ENCODE data around the gene FHOD3. TPM values are rescaled to one million over a fixed set of nuclear protein-coding genes. Genes with fewer than 3 reads are reported as not detected.

Gene FHOD3
- total and polyA plus RNA-seq, 2 of the 4 experiments (the other 2 are of a cell fraction), result 14.6 to 16.0 TPM

- H2AK9ac ChIP-seq (replicated peaks; ENCODE audit: low read depth, low read length, poor library complexity), result no peak overlapping the region
- in situ Hi-C loops (cut with MboI; ENCODE audit: low sequenced_read_pairs) (no loop called here), dilution Hi-C loops (cut with HindIII; ENCODE audit: low sequenced_read_pairs, unreplicated experiment) (no loop called here), intact Hi-C loops (cut with micrococcal nuclease) (loop anchor here (10.0 kb wide), 1 partner anchor 566 kb away; no protein-coding TSS in a partner anchor)
- H3K9ac ChIP-seq (ENCODE audit: low read depth, low read length), result no peak overlapping the region
- H3K14ac ChIP-seq (replicated peaks; ENCODE audit: low read depth, low read length), result no peak overlapping the region
- WGBS, 2 experiments (ENCODE audit: extremely low coverage in 2 of 2, insufficient read length in 1 of 2), result 81% methylated on average over 6 of the region's 7 CpGs; no CpG with 5 or more reads in 1 of the 2 experiments
- peaks cover 6% of the 10 kb centered on the region for H3K4me1 ChIP-seq (ENCODE audit: control insufficient read depth, insufficient read depth, low read length)
- no peak overlapping the region for H2BK15ac ChIP-seq (ENCODE audit: low read depth, low read length)
- no peak overlapping the region for H4K91ac ChIP-seq (ENCODE audit: insufficient read depth, low read depth, low read length)
- no peak overlapping the region for H3K4me2 ChIP-seq (ENCODE audit: low read depth, low read length)
- ChIA-PET POLR2A (ENCODE audit: unreplicated experiment) (no interaction called here), CTCF (no interaction called here)
- H2AK5ac ChIP-seq (ENCODE audit: low read depth, low read length), result no peak overlapping the region
- peaks cover 17% of the 10 kb centered on the region for H3K9me1 ChIP-seq (ENCODE audit: insufficient read depth, low read length)
- no TSS peak for BruUV-seq (replicated peaks)
- H4K8ac ChIP-seq (ENCODE audit: low read depth in 2 of 2, low read length in 2 of 2), result no peak overlapping the region
- H3K9me3 ChIP-seq (ENCODE audit: control insufficient read depth, insufficient read depth, low read length), result no peaks in the 10 kb centered on the region
- H3K4ac ChIP-seq (ENCODE audit: low read depth, low read length), result no peak overlapping the region
- no peak overlapping the region for H4K5ac ChIP-seq (ENCODE audit: low read depth, low read length)
- no peak for ATAC-seq (ENCODE audit: low read depth)
- no peak overlapping the region for H3K27ac ChIP-seq (ENCODE audit: insufficient read depth, low read length)
- no peak overlapping the region for H2BK120ac ChIP-seq (ENCODE audit: low read depth, low read length)
- no peaks in the 10 kb centered on the region for H4K20me1 ChIP-seq (ENCODE audit: insufficient read depth, low read length)
- H3K23ac ChIP-seq (ENCODE audit: low read depth, low read length), result no peak overlapping the region
- no peak overlapping the region for H3K56ac ChIP-seq (ENCODE audit: extremely low read depth, insufficient read depth, low read length)
- no peak overlapping the region for H2AFZ ChIP-seq (replicated peaks; ENCODE audit: low read length, poor library complexity)
- H3K36me3 ChIP-seq (ENCODE audit: control insufficient read depth, insufficient read depth, low read length), result peaks cover 2% of the 10 kb centered on the region; the same call in 1 of the 2 replicates
- no peak for DNase-seq
- TF ChIP-seq MAZ (IDR thresholded peaks at IDR 0.05; ENCODE audit: borderline replicate concordance, low read depth, low read length), result no peak
- TF ChIP-seq MAFK (IDR thresholded peaks at IDR 0.05; ENCODE audit: low read depth, low read length), result no peak
- no peak for TF ChIP-seq RFX5 (IDR thresholded peaks at IDR 0.05; ENCODE audit: low read depth, low read length)
- no peak for TF ChIP-seq RCOR1 (IDR thresholded peaks at IDR 0.05; ENCODE audit: insufficient replicate concordance, low read length)
- no peak for TF ChIP-seq ELK1 (IDR thresholded peaks at IDR 0.05; ENCODE audit: borderline replicate concordance, low read depth, low read length)
- TF ChIP-seq CTCF (conservative IDR thresholded peaks at IDR 0.05; ENCODE audit: low read depth, low read length), result no peak
- no peak for TF ChIP-seq POLR2A (IDR thresholded peaks at IDR 0.05; ENCODE audit: low read depth, low read length)
- no peak for TF ChIP-seq CEBPB (IDR thresholded peaks at IDR 0.05; ENCODE audit: low read depth, low read length)
- no peak for TF ChIP-seq RAD21 (IDR thresholded peaks at IDR 0.05; ENCODE audit: low read length)
- TF ChIP-seq NFE2L2 (IDR thresholded peaks at IDR 0.05; ENCODE audit: low read depth, low read length), result no peak
- TF ChIP-seq FOS (IDR thresholded peaks at IDR 0.05; ENCODE audit: low read depth, low read length), result no peak
- TF ChIP-seq MXI1 (IDR thresholded peaks at IDR 0.05; ENCODE audit: borderline replicate concordance, low read depth, low read length), result no peak
- H2BK5ac ChIP-seq (ENCODE audit: low read depth, low read length, poor library complexity, severe bottlenecking), result no peak overlapping the region
- H3K27me3 ChIP-seq (ENCODE audit: control insufficient read depth, insufficient read depth, low read length), result no peaks in the 10 kb centered on the region
- H3K79me1 ChIP-seq (ENCODE audit: low read depth in 1 of 2, low read length in 2 of 2), result no peaks in the 10 kb centered on the region
- H3K4me3 ChIP-seq (ENCODE audit: insufficient read depth, low read depth, low read length), result no peak overlapping the region
- no peak overlapping the region for H3K18ac ChIP-seq (ENCODE audit: low read depth, low read length)
- H2BK20ac ChIP-seq (ENCODE audit: low read depth, low read length), result no peak overlapping the region
Measured at GRCh38 chr18:36660311-36660710, 362.8 kb downstream of the FHOD3 start.

All from IMR-90 (cell line).